HEK293 (cell line): ENCODE results near the gene VASN.

Experiments
- CTCF ChIA-PET: fragments of 350-600 bp; formaldehyde crosslinking; extraction: SDS; loops from one replicate; lab custom pipeline; 2021; ENCODE audit warnings: antibody characterized with exemption; lab: Yijun Ruan, JAX
- POLR2A ChIA-PET: fragments of 300-600 bp; formaldehyde crosslinking; extraction: SDS; loops from one replicate; lab custom pipeline; 2020; ENCODE audit warnings: antibody characterized with exemption, inconsistent platforms; lab: Yijun Ruan, JAX
- H3K27ac ChIP-seq: fragments of 200-500 bp; sonication (Bioruptor generic); 2 replicates; pipeline ENCODE4 v1.5.1; 2014; ENCODE audit warnings: low read depth, low read length, control low read depth, inconsistent platforms; ENCODE audit errors: extremely low read depth
- H3K36me3 ChIP-seq, 2 experiments: fragments of 200-500 bp in 1 of 2; sonication (Bioruptor generic) in 1 of 2; 1 replicate in 1 of 2; 2 replicates in 1 of 2; pipeline ENCODE4 v1.5.1; 2014 to 2017; ENCODE audit warnings: inconsistent platforms in 2 of 2, low read length in 2 of 2; ENCODE audit not compliant: control insufficient read depth in 2 of 2, insufficient read depth in 1 of 2
- H3K4me1 ChIP-seq: fragments of 200-500 bp; sonication (Bioruptor generic); 2 replicates; pipeline ENCODE4 v1.5.1; 2014; ENCODE audit warnings: mild to moderate bottlenecking, low read length, inconsistent platforms; ENCODE audit not compliant: control insufficient read depth, insufficient read depth
- H3K4me3 ChIP-seq: 2 replicates; pipeline ENCODE4 v1.5.1; 2011; ENCODE audit warnings: low read depth, mild to moderate bottlenecking, control low read depth, low read length, moderate library complexity
- H3K9me3 ChIP-seq: fragments of 200-500 bp; sonication (Bioruptor generic); 2 replicates; pipeline ENCODE4 v1.5.1; 2014; ENCODE audit warnings: low read depth, low read length, inconsistent platforms; ENCODE audit not compliant: control insufficient read depth, insufficient read depth
- EGR2 ChIP-seq: fragments of 450-650 bp; formaldehyde crosslinking; IDR thresholded peaks from 2 replicates; pipeline ENCODE4 v1.5.1; 2016; ENCODE audit warnings: low read depth, missing biosample characterization, missing genetic modification characterization
- ELK4 ChIP-seq: IDR thresholded peaks from 2 replicates; pipeline ENCODE4 v1.6.1; 2011; ENCODE audit warnings: mild to moderate bottlenecking, low read depth, low read length, borderline replicate concordance
- GLIS1 ChIP-seq: fragments of 450-650 bp; formaldehyde crosslinking; IDR thresholded peaks from 2 replicates; pipeline ENCODE4 v1.5.1; 2016; ENCODE audit warnings: missing biosample characterization, missing genetic modification characterization
- GLIS2 ChIP-seq: fragments of 450-650 bp; formaldehyde crosslinking; IDR thresholded peaks from 2 replicates; pipeline ENCODE4 v1.5.1; 2016; ENCODE audit warnings: missing biosample characterization, missing genetic modification characterization
- HOXD13 ChIP-seq: sonication (generic); formaldehyde crosslinking; IDR thresholded peaks from 2 replicates; pipeline ENCODE4 v1.8.0; 2022; ENCODE audit warnings: missing genetic modification reagents, borderline replicate concordance
- KLF1 ChIP-seq: fragments of 450-650 bp; formaldehyde crosslinking; IDR thresholded peaks from 2 replicates; pipeline ENCODE4 v1.5.1; 2016; ENCODE audit warnings: missing biosample characterization, missing genetic modification characterization
- KLF17 ChIP-seq: fragments of 450-650 bp; formaldehyde crosslinking; IDR thresholded peaks from 2 replicates; pipeline ENCODE4 v1.5.1; 2016; ENCODE audit warnings: missing biosample characterization, missing genetic modification characterization
- KLF8 ChIP-seq: fragments of 450-650 bp; formaldehyde crosslinking; IDR thresholded peaks from 2 replicates; pipeline ENCODE4 v1.5.1; 2016; ENCODE audit warnings: missing biosample characterization, missing genetic modification characterization
- MYNN ChIP-seq: fragments of 450-650 bp; formaldehyde crosslinking; IDR thresholded peaks from 2 replicates; pipeline ENCODE4 v1.5.1; 2016; ENCODE audit warnings: missing biosample characterization, missing genetic modification characterization, borderline replicate concordance
- PBX3 ChIP-seq: sonication (generic); formaldehyde crosslinking; IDR thresholded peaks from 2 replicates; pipeline ENCODE4 v1.8.1; 2022; ENCODE audit warnings: mild to moderate bottlenecking, moderate library complexity, missing genetic modification reagents
- ZFHX2 ChIP-seq: fragments of 450-650 bp; formaldehyde crosslinking; conservative IDR thresholded peaks from 2 replicates; pipeline ENCODE4 v1.5.1; 2016; ENCODE audit warnings: missing biosample characterization, missing genetic modification characterization
- ZNF169 ChIP-seq: fragments of 450-650 bp; formaldehyde crosslinking; IDR thresholded peaks from 2 replicates; pipeline ENCODE4 v1.5.1; 2016; ENCODE audit warnings: missing biosample characterization, missing genetic modification characterization
- ZNF350 ChIP-seq: fragments of 450-650 bp; formaldehyde crosslinking; IDR thresholded peaks from 2 replicates; pipeline ENCODE4 v1.5.0; 2017; ENCODE audit warnings: missing biosample characterization, mild to moderate bottlenecking, missing genetic modification characterization
- ZNF426 ChIP-seq: fragments of 450-650 bp; formaldehyde crosslinking; IDR thresholded peaks from 2 replicates; pipeline ENCODE4 v1.5.1; 2017; ENCODE audit warnings: missing biosample characterization, missing genetic modification characterization, mild to moderate bottlenecking, inconsistent platforms, moderate library complexity
- ZNF558 ChIP-seq: fragments of 450-650 bp; formaldehyde crosslinking; IDR thresholded peaks from 2 replicates; pipeline ENCODE4 v1.5.1; 2016; ENCODE audit warnings: missing biosample characterization, missing genetic modification characterization
- ZNF654 ChIP-seq: fragments of 450-650 bp; formaldehyde crosslinking; IDR thresholded peaks from 2 replicates; pipeline ENCODE4 v1.5.1; 2016; ENCODE audit warnings: low read depth, missing biosample characterization, missing genetic modification characterization
- ZNF660 ChIP-seq: fragments of 450-650 bp; IDR thresholded peaks from 2 replicates; pipeline ENCODE4 v1.5.1; 2018; ENCODE audit warnings: missing biosample characterization, mild to moderate bottlenecking, missing genetic modification characterization
- ZNF776 ChIP-seq: fragments of 450-650 bp; formaldehyde crosslinking; IDR thresholded peaks from 2 replicates; pipeline ENCODE4 v1.5.0; 2017; ENCODE audit warnings: missing biosample characterization, missing genetic modification characterization, borderline replicate concordance
- TF ChIP-seq, protein P1 (sequence below): fragments of 450-650 bp; formaldehyde crosslinking; IDR thresholded peaks from 2 replicates; pipeline ENCODE4 v1.5.1; 2017; ENCODE audit warnings: missing biosample characterization, missing genetic modification characterization
- TF ChIP-seq, protein P2 (sequence below): fragments of 450-650 bp; formaldehyde crosslinking; IDR thresholded peaks from 2 replicates; pipeline ENCODE4 v1.5.1; 2016; ENCODE audit warnings: missing biosample characterization, missing genetic modification characterization, low read depth

VASN gene

DNA sequence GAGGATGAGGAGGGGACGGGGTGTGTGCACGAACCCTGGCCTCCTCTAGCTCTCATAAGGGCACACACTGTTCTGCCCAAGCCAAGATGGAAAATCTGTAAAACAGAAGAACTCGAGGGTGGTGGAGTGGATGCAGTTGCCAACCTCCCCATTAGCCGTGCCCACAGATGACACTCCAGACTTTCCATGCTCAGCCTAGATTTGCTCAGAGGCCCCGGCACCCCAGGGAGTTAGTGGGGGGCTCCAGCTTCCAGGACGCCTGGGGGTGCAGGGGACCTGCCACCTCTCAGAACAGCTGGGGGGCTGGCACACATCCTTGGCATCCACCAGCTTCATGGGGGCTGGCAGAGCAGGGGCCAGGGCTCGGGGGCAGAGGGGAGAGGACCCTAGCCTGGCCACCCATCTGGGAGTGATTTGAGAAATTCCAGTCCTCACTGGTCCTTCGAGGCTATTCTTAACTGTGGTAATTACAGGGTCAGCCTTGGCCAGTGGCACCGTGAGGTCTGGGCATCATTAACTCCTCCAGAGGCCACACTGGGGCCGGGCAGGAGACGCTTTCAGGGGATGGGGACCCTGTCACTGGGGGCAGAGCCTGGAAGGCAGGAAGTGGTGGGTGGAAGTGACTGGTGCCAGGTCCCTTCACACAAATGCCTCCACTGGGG lies 14.3 kb downstream of the VASN start:
- H3K27ac ChIP-seq, result no peak overlapping the region
- CTCF ChIA-PET, result interaction anchor here (1.3 to 2.3 kb wide), 2 partner anchors 8 to 16 kb away, joined by 5 to 6 read pairs; no protein-coding TSS in a partner anchor
- TF ChIP-seq GLIS2 (0 out of 2 replicates have a peak, but pooled peaks have one; percentile 26), ZNF426 (no peak), ZFHX2 (tag by site-specific recombination) (0 out of 2 replicates have a peak, but pooled peaks have one; percentile 21), ZNF660 (tag by site-specific recombination) (no peak), ZNF169 (no peak)
- TF ChIP-seq, all 188 proteins: peak for 2
- Histone ChIP-seq H3K4me1 (no peaks in the 10 kb centered on the region), H3K4me3 (no peak overlapping the region), H3K9me3 (no peaks in the 10 kb centered on the region), H3K36me3 (peaks cover 0 to 60% of the 10 kb centered on the region in 2 experiments; a peak in 1 of 3 replicates)
- POLR2A ChIA-PET, result no interaction called here

GRCh38 chr16:4386451-4386805 lies 14.8 kb downstream of the VASN start:
- TF ChIP-seq KLF1 (tag by site-specific recombination) (peak; percentile 100), PBX3 (CRISPR knock-in tag) (no peak), KLF8 (tag by site-specific recombination) (0 out of 2 replicates have a peak, but pooled peaks have one; percentile 35), KLF17 (peak; percentile 72)
- H3K27ac ChIP-seq, result no peak overlapping the region
- no peak overlapping the region for H3K4me3 ChIP-seq
- H3K36me3 ChIP-seq, result peaks cover 0 to 55% of the 10 kb centered on the region in 2 experiments; a peak in 1 of 3 replicates
- H3K4me1 ChIP-seq, result no peaks in the 10 kb centered on the region
- CTCF ChIA-PET, result interaction anchor here (0.8 to 2.3 kb wide), 3 partner anchors 9 to 18 kb away, joined by 3 to 6 read pairs (median 5); no protein-coding TSS in a partner anchor
- POLR2A ChIA-PET, result no interaction called here
- H3K9me3 ChIP-seq, result no peaks in the 10 kb centered on the region

- TF ChIP-seq ZNF776, result no peak
- TF ChIP-seq, protein P1, sequence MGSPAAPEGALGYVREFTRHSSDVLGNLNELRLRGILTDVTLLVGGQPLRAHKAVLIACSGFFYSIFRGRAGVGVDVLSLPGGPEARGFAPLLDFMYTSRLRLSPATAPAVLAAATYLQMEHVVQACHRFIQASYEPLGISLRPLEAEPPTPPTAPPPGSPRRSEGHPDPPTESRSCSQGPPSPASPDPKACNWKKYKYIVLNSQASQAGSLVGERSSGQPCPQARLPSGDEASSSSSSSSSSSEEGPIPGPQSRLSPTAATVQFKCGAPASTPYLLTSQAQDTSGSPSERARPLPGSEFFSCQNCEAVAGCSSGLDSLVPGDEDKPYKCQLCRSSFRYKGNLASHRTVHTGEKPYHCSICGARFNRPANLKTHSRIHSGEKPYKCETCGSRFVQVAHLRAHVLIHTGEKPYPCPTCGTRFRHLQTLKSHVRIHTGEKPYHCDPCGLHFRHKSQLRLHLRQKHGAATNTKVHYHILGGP (tag by site-specific recombination), result no peak
- TF ChIP-seq GLIS1 (tag by site-specific recombination), result no peak
- no peak for TF ChIP-seq ZNF350 (tag by site-specific recombination)
- TF ChIP-seq ZNF654 (tag by site-specific recombination), result no peak
- peak; percentile 65; the same call in 1 of the 2 replicates for TF ChIP-seq EGR2
- TF ChIP-seq HOXD13 (CRISPR knock-in tag), result no peak
- TF ChIP-seq, protein P2, sequence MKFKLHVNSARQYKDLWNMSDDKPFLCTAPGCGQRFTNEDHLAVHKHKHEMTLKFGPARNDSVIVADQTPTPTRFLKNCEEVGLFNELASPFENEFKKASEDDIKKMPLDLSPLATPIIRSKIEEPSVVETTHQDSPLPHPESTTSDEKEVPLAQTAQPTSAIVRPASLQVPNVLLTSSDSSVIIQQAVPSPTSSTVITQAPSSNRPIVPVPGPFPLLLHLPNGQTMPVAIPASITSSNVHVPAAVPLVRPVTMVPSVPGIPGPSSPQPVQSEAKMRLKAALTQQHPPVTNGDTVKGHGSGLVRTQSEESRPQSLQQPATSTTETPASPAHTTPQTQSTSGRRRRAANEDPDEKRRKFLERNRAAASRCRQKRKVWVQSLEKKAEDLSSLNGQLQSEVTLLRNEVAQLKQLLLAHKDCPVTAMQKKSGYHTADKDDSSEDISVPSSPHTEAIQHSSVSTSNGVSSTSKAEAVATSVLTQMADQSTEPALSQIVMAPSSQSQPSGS (tag by site-specific recombination), result no peak
- TF ChIP-seq ELK4, result no peak
- no peak for TF ChIP-seq ZNF558 (tag by site-specific recombination)
- no peak for TF ChIP-seq MYNN (tag by site-specific recombination)
- 0 out of 2 replicates have a peak, but pooled peaks have one; percentile 2 for TF ChIP-seq KLF17
- TF ChIP-seq, all 188 proteins: peak for 2
- Histone ChIP-seq H3K9me3 (no peaks in the 10 kb centered on the region), H3K4me1 (no peaks in the 10 kb centered on the region), H3K36me3 (peaks cover 0 to 53% of the 10 kb centered on the region in 2 experiments; a peak in 1 of 3 replicates), H3K4me3 (no peak overlapping the region), H3K27ac (no peak overlapping the region)
- ChIA-PET CTCF (interaction anchor here (0.5 to 6.9 kb wide), 5 partner anchors 9 to 666 kb away, joined by 3 to 91 read pairs (median 5); no protein-coding TSS in a partner anchor), POLR2A (no interaction called here)
Observed at GRCh38 chr16:4386951-4387565, 15.4 kb downstream of the VASN start.
